Measurements from ENCODE around the gene GALNT11. TPM values are rescaled to one million over a fixed set of nuclear protein-coding genes. Genes with fewer than 3 reads are reported as not detected.

GALNT11 gene
- total and polyA plus RNA-seq, 9 of the 15 experiments (the other 6 are each of a cell fraction or from before 2014, with no cell fraction given): 8.2 to 59.5 (median 36.5) TPM

- CTCF ChIA-PET (ENCODE audit: low intra/inter-chr PET ratio): no interaction called here
- intact Hi-C loops (cut with micrococcal nuclease): no loop called here
- FAIRE-seq: no peak
Measured at GRCh38 chr7:151981223-151981622, 44.3 kb upstream of the GALNT11 start.

More at GRCh38 chr7:151981223-151981622, 44.3 kb upstream of the GALNT11 start:
- WGBS (ENCODE audit: insufficient coverage, low coverage, missing lambda C conversion rate): 13% methylated on average over 3 of the region's 3 CpGs
- H3K9ac ChIP-seq (ENCODE audit: insufficient read depth in 1 of 2, low read depth in 2 of 2, low read length in 2 of 2): no peak overlapping the region
- H3K27ac ChIP-seq (ENCODE audit: extremely low read depth, low read depth, low read length): no peak overlapping the region
- H3K4me3 ChIP-seq: no peak overlapping the region
- no peak overlapping the region for H3K4me2 ChIP-seq (ENCODE audit: insufficient read depth, low read length)
- ATAC-seq (no peak), DNase-seq (ENCODE audit: extremely low read depth in 1 of 4, low spot score in 3 of 4) (no peak)
- BruUV-seq (replicated peaks): no TSS peak
- peaks cover 37 to 52% of the 10 kb centered on the region in 2 experiments for H3K27me3 ChIP-seq (ENCODE audit: control insufficient read depth in 2 of 2, insufficient read depth in 2 of 2, low read length in 2 of 2)
- no peak overlapping the region for H2AFZ ChIP-seq (ENCODE audit: low read depth, low read length)
- H3K4me1 ChIP-seq (replicated peaks in 1 of 2; ENCODE audit: control insufficient read depth in 2 of 2, insufficient read depth in 2 of 2, low read length in 2 of 2): no peaks in the 10 kb centered on the region
- H4K20me1 ChIP-seq (replicated peaks; ENCODE audit: control insufficient read depth, insufficient read depth, low read length): no peaks in the 10 kb centered on the region
- H3K9me1 ChIP-seq (ENCODE audit: control insufficient read depth, insufficient read depth, low read length): no peaks in the 10 kb centered on the region
- no peaks in the 10 kb centered on the region for H3K9me3 ChIP-seq (replicated peaks; ENCODE audit: control insufficient read depth, insufficient read depth, low read depth, low read length)
- H3K36me3 ChIP-seq (ENCODE audit: control insufficient read depth, insufficient read depth, low read length): no peaks in the 10 kb centered on the region
- in situ Hi-C loops (cut with MboI): no loop called here
- TF ChIP-seq HDGF (IDR thresholded peaks at IDR 0.05): no peak
- no peak for TF ChIP-seq ILK (tag; IDR thresholded peaks at IDR 0.05; ENCODE audit: borderline replicate concordance, low read depth)
- no peak for TF ChIP-seq RAD21 (CRISPR knock-in tag; conservative IDR thresholded peaks at IDR 0.05 in 1 of 2, IDR thresholded peaks at IDR 0.05 in 1 of 2)
- TF ChIP-seq HMG20B (CRISPR knock-in tag; IDR thresholded peaks at IDR 0.05): no peak
- no peak for TF ChIP-seq CSDE1 (IDR thresholded peaks at IDR 0.05)
- no peak for TF ChIP-seq WHSC1 (IDR thresholded peaks at IDR 0.05; ENCODE audit: low read length)
- TF ChIP-seq SMAD4 (CRISPR knock-in tag; conservative IDR thresholded peaks at IDR 0.05): no peak
- no peak for TF ChIP-seq FIP1L1 (IDR thresholded peaks at IDR 0.05; ENCODE audit: low read depth, low read length, poor library complexity, severe bottlenecking)
- no peak for TF ChIP-seq CTCFL (IDR thresholded peaks at IDR 0.05; ENCODE audit: borderline replicate concordance, insufficient read depth, low read depth, low read length, poor library complexity, severe bottlenecking)
- no peak for TF ChIP-seq DPF2 (IDR thresholded peaks at IDR 0.05)
- TF ChIP-seq MBD1 (CRISPR knock-in tag; IDR thresholded peaks at IDR 0.05): no peak
- TF ChIP-seq SRSF3 (IDR thresholded peaks at IDR 0.05; ENCODE audit: insufficient read depth, low read length): no peak
- TF ChIP-seq POLR2A (conservative IDR thresholded peaks at IDR 0.05): no peak
- TF ChIP-seq ZNF79 (CRISPR knock-in tag; IDR thresholded peaks at IDR 0.05; ENCODE audit: low read depth): no peak
- TF ChIP-seq KLF13 (tag; IDR thresholded peaks at IDR 0.05; ENCODE audit: borderline replicate concordance, low read depth): no peak
- no peak for TF ChIP-seq NKRF (IDR thresholded peaks at IDR 0.05; ENCODE audit: borderline replicate concordance)
- TF ChIP-seq MAX (CRISPR knock-in tag; IDR thresholded peaks at IDR 0.05): no peak
- TF ChIP-seq ZNF408 (CRISPR knock-in tag; IDR thresholded peaks at IDR 0.05; ENCODE audit: low read depth): no peak
- no peaks in the 10 kb centered on the region for H3K79me2 ChIP-seq (ENCODE audit: control insufficient read depth, insufficient read depth, low read length)
- POLR2A ChIA-PET: interaction anchor here (0.6 kb wide), 1 partner anchor 8 kb away, joined by 3 read pairs; no protein-coding TSS in a partner anchor
